GM19240 (cell line): ENCODE data around the gene ZCCHC14.
"Not testable (repeated sequence)": the region's sequence is repeated elsewhere in the genome, so short reads cannot be mapped to it uniquely, and the experiment has no call there.

Source experiments
- DNase-seq: peaks from one replicate; pipeline ENCODE4 v3.0.0; 2011; ENCODE audit warnings: low spot score; ENCODE audit not compliant: insufficient read length

The ZCCHC14 gene

DNA sequence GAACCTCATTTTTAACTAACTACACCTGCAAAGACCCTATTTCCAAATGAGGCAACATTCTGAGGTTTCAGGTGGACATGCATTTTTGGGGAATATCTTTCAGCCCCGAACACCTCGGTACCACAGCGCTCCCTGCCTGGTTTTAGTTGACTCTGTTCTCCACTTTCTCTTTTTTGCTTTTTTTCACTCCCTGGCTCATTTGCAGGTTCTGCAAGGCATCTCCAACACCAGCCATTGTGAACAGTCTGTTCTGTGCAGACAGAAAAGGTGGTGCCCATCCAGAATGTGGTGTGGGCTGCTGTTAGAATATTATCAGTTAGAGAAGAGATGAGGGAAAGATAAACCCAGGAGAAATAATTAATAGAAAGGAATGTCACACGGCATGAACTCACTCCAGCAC, 32.5 kb upstream of the ZCCHC14 start:
- DNase-seq = no peak

DNA sequence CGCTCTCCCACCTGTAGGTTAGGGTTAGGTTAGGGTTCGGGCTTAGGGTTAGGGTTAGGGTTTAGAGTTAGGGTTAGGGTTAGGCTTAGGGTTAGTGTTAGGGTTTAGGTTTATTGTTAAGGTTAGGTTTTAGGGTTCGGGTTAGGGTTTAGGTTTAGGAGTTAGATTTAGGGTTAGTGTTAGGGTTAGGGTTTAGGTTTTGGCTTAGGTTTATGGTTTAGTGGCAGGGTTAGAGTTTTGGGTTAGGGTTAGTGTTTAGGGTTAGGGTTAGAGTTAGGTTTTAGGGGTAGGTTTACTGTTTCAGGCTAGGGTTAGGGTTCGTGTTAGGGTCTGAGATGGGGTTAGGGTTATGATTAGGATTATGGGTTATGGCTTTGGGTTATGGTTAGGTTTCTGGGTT, 31.6 kb upstream of the ZCCHC14 start:
- no peak for DNase-seq

DNA sequence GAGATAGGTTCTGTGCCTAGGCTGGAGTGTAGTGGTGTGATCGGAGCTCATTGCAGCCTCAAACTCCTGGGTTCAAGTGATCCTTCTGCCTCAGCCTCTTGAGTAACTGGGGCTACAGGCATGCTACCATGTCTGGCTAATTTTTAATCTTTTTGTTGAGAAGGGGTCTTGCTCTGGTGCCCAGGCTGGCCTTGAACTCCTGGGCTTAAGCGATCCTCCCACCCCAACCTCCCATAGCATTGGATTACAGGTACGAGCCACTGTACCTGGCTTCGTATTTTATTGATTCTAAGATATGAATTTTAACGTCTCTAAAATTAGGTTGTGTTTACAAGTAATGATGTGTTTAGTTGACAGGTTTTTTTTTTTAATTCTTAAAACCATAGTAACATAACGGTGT, 30.8 kb upstream of the ZCCHC14 start:
- DNase-seq = not testable (repeated sequence)

DNA sequence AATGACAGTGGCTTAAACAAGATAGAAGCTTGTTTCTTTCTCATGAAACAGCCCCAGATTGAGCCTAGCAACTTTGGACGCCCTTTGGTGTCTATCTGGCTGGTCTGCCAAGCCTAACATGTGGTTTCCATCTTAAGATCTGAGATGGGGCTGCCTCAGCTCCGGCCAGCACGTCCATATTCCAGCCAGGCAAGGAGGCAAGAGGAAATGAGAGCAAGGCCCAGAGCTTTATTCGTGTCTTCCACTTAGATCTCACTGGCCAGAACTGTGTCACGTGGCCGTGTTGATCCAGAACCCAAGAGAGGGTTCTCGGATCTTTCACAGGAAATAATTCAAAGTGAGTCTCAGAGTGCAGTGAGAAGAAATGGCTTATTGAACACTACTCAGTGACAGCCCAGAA, 28.9 kb upstream of the ZCCHC14 start:
- not testable (repeated sequence) for DNase-seq

DNA sequence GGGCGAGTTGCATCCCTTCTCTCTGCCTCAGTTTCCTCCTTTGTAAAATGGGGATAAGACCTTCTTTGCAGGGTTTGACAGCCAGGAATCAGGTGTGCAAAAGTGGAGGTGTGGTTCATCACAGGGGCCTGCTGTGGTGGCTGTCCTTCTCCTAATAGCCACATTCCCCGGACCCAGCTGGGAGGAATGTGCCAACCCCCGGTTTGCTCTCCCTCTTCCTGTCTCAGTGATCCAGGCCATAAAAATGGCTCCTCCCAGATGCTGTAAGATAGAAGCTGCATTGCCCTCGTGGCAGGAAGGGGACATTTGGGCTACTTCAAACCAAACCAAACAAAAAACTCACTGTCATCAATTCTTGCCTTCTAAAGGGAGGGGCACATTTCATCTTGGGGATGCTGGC, 26.3 kb upstream of the ZCCHC14 start:
- not testable (repeated sequence) for DNase-seq

DNA sequence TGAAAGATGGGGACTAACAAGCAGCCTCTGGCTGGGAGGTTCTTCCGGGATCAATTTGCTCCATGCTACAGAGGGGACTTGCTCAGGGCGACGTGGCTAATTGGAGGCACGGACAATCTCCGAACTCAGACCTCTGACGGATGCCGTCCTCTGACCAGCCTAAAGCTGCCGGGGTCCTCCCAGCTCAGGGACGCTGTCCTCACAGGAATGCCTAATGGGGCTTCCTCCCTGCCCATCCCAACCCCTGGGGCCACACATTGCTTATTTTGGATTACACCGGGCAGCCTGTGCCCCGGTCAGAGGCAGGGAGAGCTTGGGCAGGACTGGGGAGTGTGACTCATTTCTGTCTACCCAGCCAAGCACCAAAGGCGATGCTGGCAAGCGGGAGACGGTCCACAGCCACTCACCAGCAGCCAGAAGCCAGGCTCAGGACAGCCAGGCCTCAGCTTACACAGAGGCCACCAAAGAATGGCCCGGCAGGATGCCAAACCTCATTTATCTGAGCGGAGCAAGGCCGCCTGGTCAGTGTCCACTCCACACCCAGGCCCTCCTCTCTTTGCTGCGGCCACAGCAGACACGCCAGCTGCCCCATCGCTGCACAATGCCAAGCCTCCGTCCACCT, 25.7 kb upstream of the ZCCHC14 start:
- not testable (repeated sequence) for DNase-seq

DNA sequence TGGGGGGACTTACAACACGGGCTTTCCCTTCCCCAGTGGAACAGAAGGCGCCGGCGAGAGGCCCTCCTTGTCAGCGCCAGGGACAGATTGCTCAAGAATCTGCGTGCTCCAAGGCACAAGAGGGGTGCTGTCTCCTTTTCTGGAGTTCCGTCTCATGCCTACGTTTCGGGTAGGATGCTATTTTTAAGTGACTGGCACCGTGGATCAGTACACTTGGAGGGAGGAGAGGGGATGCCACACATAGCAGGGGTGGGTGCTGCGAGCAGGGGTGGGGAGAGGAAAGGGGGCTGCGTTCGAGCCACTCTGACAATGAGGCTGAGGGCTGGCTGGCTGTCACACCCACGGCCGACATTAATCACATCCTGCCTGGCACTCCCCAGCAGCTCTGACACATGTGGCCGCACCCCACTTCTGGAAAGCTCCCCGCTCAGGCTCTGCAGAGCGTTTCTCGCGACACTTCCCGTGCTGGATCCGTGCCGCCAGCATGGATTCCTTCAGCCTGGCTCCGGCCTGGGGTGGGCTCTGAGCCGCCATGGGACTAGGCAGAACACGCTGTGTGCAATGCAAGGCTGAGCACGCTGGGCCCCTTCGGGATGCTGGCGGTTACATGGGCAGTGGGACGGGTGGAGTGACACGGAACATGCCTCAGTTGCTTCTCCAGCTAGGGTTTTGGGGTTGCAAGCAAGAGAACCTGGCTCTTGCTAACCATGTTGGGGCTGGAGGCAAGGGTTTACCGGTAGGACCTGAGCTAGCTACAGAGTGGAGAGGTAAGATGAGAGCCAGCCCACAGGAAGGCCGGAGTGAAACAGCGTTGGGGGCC, 25.0 kb upstream of the ZCCHC14 start:
- DNase-seq = not testable (repeated sequence)

DNA sequence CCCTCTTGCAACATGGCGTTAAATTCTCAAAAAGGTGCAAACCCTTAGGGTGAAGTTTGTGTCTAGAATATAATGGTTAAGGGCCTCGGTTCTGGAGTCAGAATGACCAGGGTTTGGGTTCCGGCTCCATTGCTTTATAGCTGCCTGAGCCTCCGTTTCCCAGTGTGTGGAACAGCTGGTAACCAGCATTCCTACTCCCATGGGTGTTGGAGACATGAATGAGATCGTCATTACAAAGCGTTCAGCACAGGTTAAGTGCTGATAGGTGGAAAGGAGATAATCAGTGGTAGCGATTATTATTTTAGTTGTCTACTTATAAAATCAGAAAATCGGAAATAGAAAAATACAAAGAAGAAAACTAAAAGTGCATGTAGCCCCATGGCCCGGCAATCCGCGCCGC, 23.5 kb upstream of the ZCCHC14 start:
- DNase-seq = no peak

DNA sequence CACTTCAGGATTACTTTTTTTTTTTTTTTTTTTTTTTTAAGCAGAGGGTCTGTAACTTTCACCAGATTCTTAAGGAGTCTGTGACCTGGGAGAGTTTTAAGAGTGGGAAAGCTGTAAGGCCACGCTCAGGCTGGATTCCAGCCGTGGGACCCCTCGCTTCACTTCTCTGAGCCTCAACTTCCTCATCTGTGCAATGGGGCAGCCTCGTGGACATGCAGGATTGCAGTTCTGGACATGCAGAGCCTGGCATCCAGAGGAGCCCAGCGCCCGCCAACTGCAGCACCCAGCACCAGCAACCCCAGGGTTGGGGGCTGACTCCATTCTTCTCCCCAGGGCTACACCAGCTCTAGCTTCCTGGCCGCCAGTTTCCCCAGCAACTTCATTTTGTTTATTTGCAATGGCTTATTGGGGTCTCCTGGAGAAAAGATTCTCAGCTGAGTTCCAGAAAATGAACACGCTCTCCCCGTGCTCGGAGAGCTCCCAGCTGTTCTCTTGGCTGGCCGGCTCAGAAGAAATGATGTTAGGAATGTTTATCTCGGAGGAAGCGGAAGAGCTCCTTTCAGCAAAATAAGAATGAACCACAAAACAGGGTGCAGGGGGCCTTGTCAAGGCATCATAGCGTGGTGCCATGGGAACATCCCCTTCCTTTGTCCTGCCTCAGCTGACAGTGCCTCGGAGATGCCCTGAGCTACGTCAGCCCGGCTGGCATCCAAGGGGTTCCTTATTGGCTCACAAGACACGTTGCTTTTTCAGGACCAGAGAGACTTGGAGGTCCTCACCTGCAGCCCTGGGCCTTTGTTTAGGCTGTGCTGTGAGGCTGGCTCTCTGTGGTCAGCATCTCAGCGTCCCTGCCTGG, 22.9 kb upstream of the ZCCHC14 start:
- DNase-seq = no peak

DNA sequence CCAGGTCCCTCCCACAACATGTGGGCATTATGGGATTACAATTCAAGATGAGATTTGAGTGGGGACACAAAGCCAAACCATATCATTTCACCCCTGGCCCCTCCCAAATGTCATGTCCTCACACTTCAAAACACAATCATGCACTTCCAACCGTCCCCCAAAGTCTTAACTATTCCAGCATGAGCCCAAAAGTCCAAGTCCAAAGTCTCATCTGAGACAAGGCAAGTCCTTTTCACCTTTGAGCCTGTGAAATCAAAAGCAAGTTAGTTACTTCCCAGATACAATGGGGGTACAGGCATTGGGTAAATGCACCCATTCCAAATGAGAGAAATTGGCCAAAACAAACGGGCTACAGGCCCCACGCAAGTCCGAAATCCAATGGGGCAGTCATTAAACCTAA, 17.0 kb upstream of the ZCCHC14 start:
- not testable (repeated sequence) for DNase-seq

DNA sequence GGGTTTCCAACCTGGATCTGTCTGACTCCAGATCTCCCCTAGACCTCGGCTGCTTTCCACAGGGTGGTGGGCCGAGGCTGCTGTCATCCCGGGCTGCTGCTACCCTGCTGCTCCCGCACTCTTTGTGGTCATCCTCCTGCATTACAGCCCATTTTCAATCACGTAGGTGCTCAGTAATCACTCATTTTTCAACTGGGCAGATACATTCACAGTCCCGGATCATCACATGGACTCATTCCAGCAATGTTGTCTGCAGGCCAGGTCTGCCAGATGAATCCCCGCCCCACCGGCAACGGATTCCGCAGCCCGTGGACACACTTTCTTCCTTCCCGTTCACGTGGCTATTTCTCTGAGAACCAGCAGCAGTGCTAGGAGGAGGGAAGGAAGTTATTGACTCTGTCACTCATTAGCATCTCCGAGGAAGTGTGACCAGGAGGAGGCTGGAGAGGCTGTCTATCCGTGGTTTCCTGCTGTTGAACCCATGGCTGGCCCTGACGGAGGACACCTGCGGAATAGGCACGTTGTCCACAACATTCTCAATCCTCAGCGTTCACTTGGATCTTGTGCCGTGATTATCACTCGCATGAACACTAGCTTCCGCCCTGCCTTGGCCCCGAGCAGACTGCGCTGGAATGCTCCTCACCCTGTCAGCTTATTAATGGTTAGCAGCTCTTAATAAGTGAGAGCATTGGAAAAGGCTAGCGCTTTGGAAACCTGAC, 14.7 kb upstream of the ZCCHC14 start:
- no peak for DNase-seq

DNA sequence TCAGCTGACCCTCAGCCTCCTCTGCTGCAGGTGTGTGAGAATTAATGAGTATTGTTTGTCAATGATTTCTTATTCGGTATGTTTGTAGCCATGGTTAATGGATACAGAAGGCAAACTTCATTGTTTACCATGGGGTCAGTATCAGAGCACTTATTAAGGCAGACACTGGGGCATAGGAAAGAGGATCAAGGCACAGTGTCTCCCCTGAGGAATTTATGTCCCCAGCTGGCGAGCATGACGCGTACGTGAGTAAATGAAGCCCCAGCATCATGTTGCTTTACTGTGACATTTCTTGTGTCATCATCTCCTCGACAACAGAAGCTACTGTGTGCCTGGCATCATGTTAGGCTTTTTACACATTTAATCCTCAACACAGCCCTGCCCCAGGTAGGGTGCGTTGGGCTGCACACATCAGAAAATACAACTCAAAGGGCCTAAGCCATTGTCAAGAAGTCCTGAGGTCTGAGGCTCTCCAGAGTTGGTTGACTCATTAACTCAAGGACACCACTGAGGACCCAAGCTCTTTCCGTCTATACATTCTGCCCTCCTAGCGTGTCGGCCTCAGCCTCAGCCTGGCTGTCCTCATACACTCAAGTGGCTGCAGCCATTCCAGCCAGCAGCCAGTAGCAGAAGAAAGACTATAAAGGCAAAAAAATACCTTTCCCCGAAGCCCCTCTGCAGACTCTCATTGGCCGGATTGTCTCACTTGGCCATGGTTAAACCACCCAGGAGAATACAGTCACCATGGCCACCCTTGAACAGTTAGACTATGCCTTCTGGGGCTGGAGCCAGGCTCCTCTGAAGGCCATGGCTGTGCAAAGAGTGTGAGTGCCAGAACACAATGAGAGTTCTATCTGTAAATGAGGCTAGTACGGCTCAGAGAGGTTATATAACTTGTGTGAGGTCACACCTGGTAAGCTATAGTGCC, 13.9 kb upstream of the ZCCHC14 start:
- no peak for DNase-seq

DNA sequence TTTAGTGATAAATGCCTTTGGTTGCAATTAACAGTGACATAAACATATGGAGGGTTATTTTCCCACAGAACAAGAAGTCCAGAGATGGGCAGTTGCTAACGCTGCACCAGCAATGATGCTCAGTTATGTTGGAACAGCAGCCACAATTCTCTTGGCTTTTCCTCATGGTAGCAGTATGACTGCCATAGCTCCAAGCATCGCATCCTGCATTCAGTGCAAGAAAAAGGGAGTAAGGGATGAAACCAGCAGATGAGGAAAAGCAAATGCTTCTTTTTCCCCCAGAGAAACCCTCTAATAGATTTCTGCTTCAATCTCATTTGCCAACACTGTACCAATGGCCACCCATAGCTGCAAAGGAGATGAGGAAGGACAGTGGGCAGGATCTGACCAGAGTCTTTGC, 13.0 kb upstream of the ZCCHC14 start:
- DNase-seq = no peak

DNA sequence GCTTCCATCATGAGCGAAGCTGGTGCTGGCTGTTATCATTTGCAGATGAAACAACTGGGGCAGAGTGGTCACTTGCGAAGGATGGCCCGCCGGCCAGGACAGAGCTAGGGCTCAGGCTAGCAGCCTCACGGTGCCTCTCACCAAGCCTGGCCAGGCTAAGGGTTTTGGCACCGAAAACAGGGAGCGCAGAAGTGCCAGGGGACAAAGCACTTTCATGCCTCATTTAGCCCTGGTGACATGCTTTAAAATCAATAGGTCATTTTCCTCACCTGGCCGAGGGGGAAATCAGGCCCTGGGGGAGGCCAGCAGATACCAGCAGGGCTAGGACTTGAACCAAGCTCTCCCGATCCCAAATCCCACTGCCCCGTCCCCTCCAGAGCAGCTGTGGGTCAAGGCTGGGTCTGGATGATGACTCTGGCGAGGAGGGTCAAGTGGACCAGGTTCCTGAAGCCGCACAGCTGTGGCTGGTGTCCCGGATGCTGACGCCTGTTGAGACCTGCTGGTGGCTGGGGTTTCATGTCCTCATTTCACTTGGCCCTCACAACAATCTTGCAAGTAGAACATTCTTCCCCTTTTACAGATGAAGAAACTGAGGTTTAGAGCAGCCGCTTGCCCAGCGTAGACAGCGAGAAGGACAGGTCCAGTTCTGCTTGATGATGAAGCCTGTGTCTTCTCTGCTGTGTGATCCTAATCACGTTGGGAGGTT, 10.6 kb upstream of the ZCCHC14 start:
- DNase-seq = not testable (repeated sequence)

DNA sequence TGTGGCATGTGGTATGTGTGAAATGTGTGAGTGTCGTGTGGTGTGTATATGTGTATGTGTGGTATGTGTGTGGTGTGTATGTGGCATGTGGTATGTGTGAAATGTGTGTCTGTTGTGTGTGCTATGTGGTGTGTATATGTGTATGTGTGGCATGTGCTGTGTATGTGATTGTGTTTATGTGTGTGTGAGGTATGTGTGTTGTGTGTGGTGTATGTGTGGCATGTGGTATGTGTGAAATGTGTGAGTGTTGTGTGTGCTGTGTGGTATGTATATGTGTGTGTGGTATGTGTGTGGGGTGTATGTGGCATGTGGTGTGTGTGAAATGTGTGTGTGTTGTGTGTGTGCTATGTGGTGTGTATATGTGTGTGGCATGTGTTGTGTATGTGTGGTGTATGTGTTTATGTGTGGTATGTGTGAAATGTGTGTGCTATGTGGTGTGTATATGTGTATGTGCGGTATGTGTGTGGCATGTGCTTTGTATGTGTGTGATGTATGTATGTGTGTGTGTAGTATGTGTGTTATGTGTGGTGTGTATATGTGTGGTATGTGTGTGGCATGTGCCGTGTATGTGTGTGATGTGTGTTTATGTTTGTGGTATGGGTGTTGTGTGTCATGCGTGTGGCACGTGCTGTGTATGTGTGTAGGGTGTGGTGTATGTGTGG, 9.6 kb upstream of the ZCCHC14 start:
- DNase-seq = no peak

DNA sequence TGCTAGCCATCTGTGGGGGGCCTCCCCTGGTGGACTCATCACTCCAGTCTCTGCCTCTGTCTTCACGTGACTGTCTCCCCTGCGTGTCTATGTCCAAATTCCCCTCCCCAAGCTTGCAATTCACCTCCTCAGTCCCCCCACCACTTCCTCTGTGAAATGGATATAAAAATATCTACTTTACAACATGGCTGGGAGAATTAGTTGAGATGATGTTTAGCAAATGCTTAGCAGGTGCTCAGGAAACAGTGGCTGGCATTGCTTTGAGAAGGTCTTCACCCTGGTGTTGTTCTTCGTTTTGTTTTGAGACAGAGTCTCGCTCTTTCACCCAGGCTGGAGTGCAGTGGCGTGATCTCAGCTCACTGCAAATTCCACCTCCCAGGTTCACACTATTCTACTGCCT, 8.3 kb upstream of the ZCCHC14 start:
- DNase-seq = no peak

DNA sequence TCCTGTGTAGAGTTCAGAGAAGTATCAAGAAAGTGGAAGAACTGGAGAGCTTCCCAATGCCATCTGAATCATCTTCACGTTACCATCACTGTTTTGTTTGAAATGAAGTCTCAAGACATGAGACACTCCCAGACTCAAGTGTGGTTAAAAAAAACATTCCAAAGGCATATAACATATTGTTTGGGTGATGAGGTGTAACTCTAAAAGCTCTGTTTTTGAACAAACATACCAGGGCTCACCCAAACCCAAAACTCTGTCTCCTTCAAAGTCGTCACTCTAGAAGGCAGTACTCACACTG, 6.3 kb upstream of the ZCCHC14 start:
- DNase-seq = no peak

DNA sequence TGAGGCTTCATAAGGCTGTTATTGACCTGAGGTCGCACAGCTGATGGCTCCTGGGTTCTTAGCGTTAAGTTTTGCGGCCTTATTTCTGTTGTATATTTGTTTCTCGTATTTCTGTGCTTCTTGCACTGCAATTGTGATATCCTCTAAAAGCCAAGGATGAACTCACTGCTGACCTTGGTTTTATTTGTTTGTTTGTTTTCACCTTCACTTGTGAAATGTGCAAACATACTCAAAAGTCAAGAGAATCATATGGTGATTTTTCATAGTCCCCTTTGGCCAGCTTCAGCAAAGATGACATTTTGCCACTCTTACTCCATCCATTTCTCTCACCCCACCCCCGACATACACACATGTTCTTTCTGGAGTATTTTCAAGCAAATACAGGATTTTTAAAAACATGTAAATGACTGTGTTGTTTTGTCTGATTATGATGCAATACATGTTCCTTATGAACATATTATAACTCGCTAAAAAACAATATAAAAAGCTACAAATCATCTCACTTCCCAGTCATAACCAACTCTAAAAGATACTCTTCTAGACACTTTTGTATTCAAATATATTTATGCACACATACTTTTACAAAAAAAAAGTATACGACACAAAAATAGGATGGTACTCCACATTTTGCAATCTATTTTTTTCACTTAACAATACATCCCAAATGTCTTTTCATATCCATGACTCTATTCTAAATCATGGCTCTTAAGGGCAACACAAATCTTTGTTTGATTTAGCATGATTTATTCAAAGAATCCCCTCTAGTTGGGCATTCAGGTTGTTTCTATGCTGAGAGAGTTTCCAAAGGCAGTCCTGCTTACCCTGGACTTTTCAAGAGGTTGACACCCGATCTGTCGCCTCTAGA, 5.7 kb upstream of the ZCCHC14 start:
- DNase-seq = no peak
